B cell (primary cell): ENCODE data around the gene POGLUT2. TPM values are rescaled to one million over a fixed set of nuclear protein-coding genes. Genes with fewer than 3 reads are reported as not detected.

ENCODE experiments used
- ATAC-seq: fragments of 200-7000 bp; cut with Tn5 transposase; one replicate; pipeline ENCODE4 v1.10.0; 2021; ENCODE audit warnings: low read depth, mild to moderate bottlenecking, moderate number of reproducible peaks, moderate library complexity
- CTCF ChIA-PET: fragments of 350-600 bp; sonication (Branson Sonifier 250); formaldehyde crosslinking; loops from one replicate; lab custom pipeline; 2021; ENCODE audit warnings: antibody characterized with exemption, inconsistent platforms; lab: Charles Lee
- POLR2A ChIA-PET: fragments of 350-600 bp; sonication (Branson Sonifier 250); formaldehyde crosslinking; loops from one replicate; lab custom pipeline; 2021; ENCODE audit warnings: antibody characterized with exemption; lab: Charles Lee
- DNase-seq: peaks from one replicate; pipeline ENCODE4 v3.0.0; 2013
- H2AFZ ChIP-seq: 2 replicates; pipeline ENCODE4 v1.6.1; 2012; ENCODE audit warnings: mild to moderate bottlenecking, low read depth, low read length; ENCODE audit not compliant: insufficient read depth, poor library complexity, severe bottlenecking
- H3K27ac ChIP-seq, 2 donors: 1 replicate in 1 of 2; 2 replicates in 1 of 2; pipeline ENCODE4 v1.5.1; 2012 to 2013; ENCODE audit warnings: low read length in 2 of 2, mild to moderate bottlenecking in 2 of 2, moderate library complexity in 1 of 2
- H3K27me3 ChIP-seq, 4 experiments: fragments of 200-600 bp in 1 of 4; sonication (generic) in 1 of 4; replicated peaks in 1 of 4; 1 replicate in 2 of 4; 2 replicates in 2 of 4; pipeline versions ENCODE4 v1.6.1 to v1.7.0; 2013 to 2016; ENCODE audit warnings: low read length in 3 of 4, mild to moderate bottlenecking in 2 of 4, mixed read lengths in 1 of 4, moderate library complexity in 1 of 4; ENCODE audit not compliant: insufficient read depth in 4 of 4, control insufficient read depth in 3 of 4; ENCODE audit errors: control extremely low read depth in 1 of 4
- H3K36me3 ChIP-seq, 2 experiments: replicated peaks in 1 of 2; 1 replicate in 1 of 2; 2 replicates in 1 of 2; pipeline versions ENCODE4 v1.6.1 to v1.7.1; 2013; ENCODE audit warnings: low read length in 1 of 2; ENCODE audit not compliant: insufficient read depth in 2 of 2, control insufficient read depth in 1 of 2; ENCODE audit errors: control extremely low read depth in 1 of 2, extremely low read depth in 1 of 2
- H3K4me1 ChIP-seq, 2 donors: fragments of 200-600 bp in 1 of 2; sonication (generic) in 1 of 2; 1 replicate in 1 of 2; 2 replicates in 1 of 2; pipeline versions ENCODE4 v1.5.1 to v1.6.1; 2013 to 2017; ENCODE audit warnings: low read length in 2 of 2; ENCODE audit not compliant: control insufficient read depth in 2 of 2, insufficient read depth in 2 of 2
- H3K4me2 ChIP-seq: replicated peaks from 2 replicates; pipeline ENCODE3; 2012; ENCODE audit warnings: mild to moderate bottlenecking, low read depth, low read length; ENCODE audit not compliant: poor library complexity, severe bottlenecking
- H3K4me3 ChIP-seq, 5 experiments: fragments of 200-600 bp in 1 of 5; sonication (generic) in 1 of 5; 1 replicate in 3 of 5; 2 replicates in 2 of 5; pipeline versions ENCODE4 v1.5.1 to v1.7.0; 2011 to 2016; ENCODE audit warnings: low read length in 4 of 5, mild to moderate bottlenecking in 4 of 5, low read depth in 2 of 5, control low read depth in 1 of 5, moderate library complexity in 1 of 5; ENCODE audit not compliant: insufficient read depth in 1 of 5; ENCODE audit errors: control extremely low read depth in 1 of 5, extremely low read depth in 1 of 5
- H3K79me2 ChIP-seq: fragments of 200-600 bp; sonication (generic); one replicate; pipeline ENCODE4 v1.6.0; 2016; ENCODE audit warnings: low read length; ENCODE audit not compliant: control insufficient read depth, insufficient read depth
- H3K9ac ChIP-seq: fragments of 200-600 bp; sonication (generic); 2 replicates; pipeline ENCODE4 v1.6.1; 2017; ENCODE audit warnings: mild to moderate bottlenecking, low read length, moderate library complexity
- H3K9me3 ChIP-seq, 3 donors: one replicate each; pipeline versions ENCODE4 v1.6.1 to v1.7.1; 2013; ENCODE audit warnings: low read length in 2 of 3; ENCODE audit not compliant: control insufficient read depth in 2 of 3, insufficient read depth in 1 of 3; ENCODE audit errors: control extremely low read depth in 1 of 3
- H4K20me1 ChIP-seq: 2 replicates; pipeline ENCODE4 v1.6.0; 2012; ENCODE audit warnings: mild to moderate bottlenecking, low read length; ENCODE audit not compliant: insufficient read depth, control insufficient read depth, poor library complexity, severe bottlenecking
- H3K27ac Mint-ChIP-seq: one replicate; pipeline ENCODE4 v1.8.0; 2021; ENCODE audit warnings: mixed read lengths
- H3K27me3 Mint-ChIP-seq: one replicate; pipeline ENCODE4 v1.8.0; 2021; ENCODE audit warnings: mixed read lengths
- H3K4me1 Mint-ChIP-seq: one replicate; pipeline ENCODE4 v1.8.0; 2021; ENCODE audit warnings: mixed read lengths
- H3K4me3 Mint-ChIP-seq: one replicate; pipeline ENCODE4 v1.8.0; 2021; ENCODE audit warnings: mixed read lengths
- H3K9me3 Mint-ChIP-seq: one replicate; pipeline ENCODE4 v1.8.0; 2022; ENCODE audit warnings: mixed read lengths; ENCODE audit not compliant: insufficient read depth
- CTCF ChIP-seq: fragments of 200-600 bp; IDR thresholded peaks from one replicate; pipeline ENCODE4 v1.8.0; 2022; ENCODE audit warnings: antibody characterized with exemption, mild to moderate bottlenecking
- EZH2 ChIP-seq: IDR thresholded peaks from 2 replicates; pipeline ENCODE4 v1.6.1; 2012; ENCODE audit warnings: borderline replicate concordance, low read depth, mild to moderate bottlenecking, moderate library complexity, low read length; ENCODE audit not compliant: insufficient read depth, poor library complexity, severe bottlenecking
- WGBS: methylation state at CpG from one replicate; pipeline ENCODE4 v1.1.5; 2013; ENCODE audit warnings: missing lambda C conversion rate; ENCODE audit not compliant: insufficient coverage; 5-methylcytosine and 5-hydroxymethylcytosine counted together
- intact Hi-C: fragments of 100-400 bp; cut with micrococcal nuclease; formaldehyde crosslinking; loops from one replicate; pipeline ENCODE4 v1.10.0; 2022
- polyA plus RNA-seq: library from polyadenylated mRNA; depleted of rRNA; stranded (reverse); fragments of >200 nt; gene quantifications from 2 replicates; pipeline ENCODE4 v1.2.3, GENCODE V29; 2012
- total RNA-seq, 2 donors: library from RNA; stranded (reverse); fragments of 120-200 nt in 1 of 2; gene quantifications; 1 replicate in 1 of 2; 2 replicates in 1 of 2; pipeline versions ENCODE4 v1.2.3 to v1.2.4, GENCODE V29; 2013 to 2022

The POGLUT2 gene
- total and polyA plus RNA-seq, 2 donors (not counting 1 experiment from before 2014, with no cell fraction given): 0.12 TPM; not detected in 1

- Histone ChIP-seq H3K4me3 (no peak overlapping the region), H2AFZ (no peak overlapping the region), H3K27me3 (no peaks in the 10 kb centered on the region), H3K79me2 (no peaks in the 10 kb centered on the region), H3K9me3 (no peaks in the 10 kb centered on the region), H3K4me1 (no peaks in the 10 kb centered on the region), H3K9ac (no peak overlapping the region), H3K27ac (no peak overlapping the region), H4K20me1 (no peaks in the 10 kb centered on the region), H3K4me2 (no peak overlapping the region), H3K36me3 (no peaks in the 10 kb centered on the region)
- no peak for ATAC-seq
- no peak for TF ChIP-seq CTCF
- no peak for TF ChIP-seq EZH2
- DNase-seq: no peak
- intact Hi-C loops: no loop called here
- Mint-ChIP-seq H3K9me3 (no peaks in the 10 kb centered on the region), H3K27ac (no peak overlapping the region), H3K27me3 (no peaks in the 10 kb centered on the region), H3K4me3 (no peak overlapping the region), H3K4me1 (no peaks in the 10 kb centered on the region)
- WGBS: no CpG with 5 or more reads among the region's 1 CpG
- CTCF ChIA-PET: no interaction called here
- POLR2A ChIA-PET: no interaction called here
Observed at GRCh38 chr13:102761071-102761470, 37.7 kb downstream of the POGLUT2 start.

DNA sequence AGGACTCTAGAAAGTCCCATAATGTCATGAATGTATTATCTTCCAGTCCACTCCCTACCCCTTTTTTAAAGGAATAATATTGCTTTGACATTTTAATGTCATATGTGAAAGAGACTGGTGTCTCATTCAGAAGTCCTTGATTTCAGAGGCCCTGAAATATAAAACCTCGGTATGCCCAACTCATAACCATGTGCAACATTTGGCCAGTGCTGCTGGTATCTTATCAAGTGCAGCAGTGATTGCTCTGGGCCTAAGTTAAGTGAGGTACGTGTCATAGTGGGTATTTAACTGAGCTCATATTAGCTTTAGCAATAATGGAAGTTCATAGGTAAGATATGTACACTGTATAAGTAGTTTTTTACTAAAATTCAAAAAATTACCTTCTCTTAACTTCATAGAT lies 39.9 kb downstream of the POGLUT2 start:
- Histone ChIP-seq H3K27ac (no peak overlapping the region), H3K9me3 (no peaks in the 10 kb centered on the region), H2AFZ (no peak overlapping the region), H3K4me1 (no peaks in the 10 kb centered on the region), H3K79me2 (no peaks in the 10 kb centered on the region), H3K36me3 (no peaks in the 10 kb centered on the region), H3K4me3 (no peak overlapping the region), H3K9ac (no peak overlapping the region), H4K20me1 (no peaks in the 10 kb centered on the region), H3K4me2 (no peak overlapping the region), H3K27me3 (no peaks in the 10 kb centered on the region)
- ATAC-seq (no peak), DNase-seq (no peak)
- Mint-ChIP-seq H3K9me3 (no peaks in the 10 kb centered on the region), H3K27me3 (no peaks in the 10 kb centered on the region), H3K27ac (no peak overlapping the region), H3K4me3 (no peak overlapping the region), H3K4me1 (no peaks in the 10 kb centered on the region)
- POLR2A ChIA-PET: no interaction called here
- intact Hi-C loops: no loop called here
- WGBS: no CpG with 5 or more reads among the region's 2 CpGs
- TF ChIP-seq EZH2: no peak
- TF ChIP-seq CTCF: no peak
- CTCF ChIA-PET: interaction anchor here (0.8 kb wide), 1 partner anchor 40 kb away, joined by 3 read pairs; the partner anchor contains the start of gene BIVM
